GM21381 (cell line): ENCODE measurements around the gene FSTL1.

Experiments used
- ATAC-seq: cut with Tn5 transposase; IDR thresholded peaks from one replicate; pipeline ENCODE4 v1.9.1; 2021; ENCODE audit warnings: mild to moderate bottlenecking, moderate library complexity; ENCODE audit not compliant: unreplicated experiment

Gene FSTL1

GRCh38 chr3:120440762-120441161 lies 10.0 kb downstream of the FSTL1 start:
- ATAC-seq, result no peak

GRCh38 chr3:120440001-120440703 lies 10.6 kb downstream of the FSTL1 start:
- no peak for ATAC-seq

- no peak for ATAC-seq
Observed at GRCh38 chr3:120438665-120439370, 12.0 kb downstream of the FSTL1 start.

GRCh38 chr3:120438216-120438615 lies 12.6 kb downstream of the FSTL1 start:
- no peak for ATAC-seq

- ATAC-seq, result no peak
Observed at GRCh38 chr3:120437559-120437958, 13.2 kb downstream of the FSTL1 start.

GRCh38 chr3:120436523-120437050 lies 14.2 kb downstream of the FSTL1 start:
- no peak for ATAC-seq

GRCh38 chr3:120435621-120436020 lies 15.2 kb downstream of the FSTL1 start:
- ATAC-seq, result no peak

- ATAC-seq, result no peak
Observed at GRCh38 chr3:120433662-120434331, 17.0 kb downstream of the FSTL1 start.

- no peak for ATAC-seq
Observed at GRCh38 chr3:120432150-120432860, 18.5 kb downstream of the FSTL1 start.

- no peak for ATAC-seq
Observed at GRCh38 chr3:120429921-120430361, 20.9 kb downstream of the FSTL1 start.

- ATAC-seq, result no peak
Observed at GRCh38 chr3:120428924-120429323, 21.9 kb downstream of the FSTL1 start.

- ATAC-seq, result no peak
Observed at GRCh38 chr3:120427201-120427600, 23.6 kb downstream of the FSTL1 start.

GRCh38 chr3:120425572-120426250 lies 25.1 kb downstream of the FSTL1 start:
- ATAC-seq, result no peak

- no peak for ATAC-seq
Observed at GRCh38 chr3:120424976-120425570, 25.7 kb downstream of the FSTL1 start.

- no peak for ATAC-seq
Observed at GRCh38 chr3:120424506-120424905, 26.3 kb downstream of the FSTL1 start.

GRCh38 chr3:120423432-120423831 lies 27.4 kb downstream of the FSTL1 start:
- ATAC-seq, result no peak

GRCh38 chr3:120421926-120422325 lies 28.9 kb downstream of the FSTL1 start:
- ATAC-seq, result no peak

- ATAC-seq, result no peak
Observed at GRCh38 chr3:120420928-120421551, 29.8 kb downstream of the FSTL1 start.

GRCh38 chr3:120420360-120420759 lies 30.4 kb downstream of the FSTL1 start:
- no peak for ATAC-seq

- ATAC-seq, result no peak
Observed at GRCh38 chr3:120419797-120420196, 31.0 kb downstream of the FSTL1 start.
